Transverse colon (tissue), 4 donors: Measurements from ENCODE around the gene ACSL1. TPM values are rescaled to one million over a fixed set of nuclear protein-coding genes. Genes with fewer than 3 reads are reported as not detected.

Source experiments
- DNase-seq: peaks from one replicate; pipeline ENCODE4 v3.0.0-alpha.2; 2019
- H3K27ac ChIP-seq, 4 donors: fragments of 200-600 bp; sonication (generic); 2 replicates each; pipeline ENCODE4 v1.5.1; 2016 to 2018; ENCODE audit warnings: inconsistent platforms in 4 of 4
- H3K27me3 ChIP-seq: fragments of 200-600 bp; sonication (generic); 2 replicates; pipeline ENCODE4 v1.5.1; 2017; ENCODE audit warnings: inconsistent platforms
- H3K36me3 ChIP-seq, 4 donors: fragments of 200-600 bp; sonication (generic); 2 replicates each; pipeline ENCODE4 v1.5.1; 2017 to 2019; ENCODE audit warnings: inconsistent platforms in 4 of 4
- H3K4me1 ChIP-seq, 4 donors: fragments of 200-600 bp; sonication (generic); 2 replicates each; pipeline ENCODE4 v1.5.1; 2017 to 2020; ENCODE audit warnings: inconsistent platforms in 4 of 4
- H3K4me3 ChIP-seq, 4 donors: fragments of 200-600 bp; sonication (generic); 1 replicate in 1 of 4; 2 replicates in 3 of 4; pipeline versions ENCODE4 v1.5.1 to v1.6.1; 2017 to 2019; ENCODE audit warnings: inconsistent platforms in 4 of 4
- H3K9me3 ChIP-seq, 2 donors: fragments of 200-600 bp; sonication (generic); 2 replicates each; pipeline ENCODE4 v1.5.1; 2017 to 2019; ENCODE audit warnings: inconsistent platforms in 2 of 2
- CTCF ChIP-seq, 5 experiments: fragments of 200-600 bp in 3 of 5; fragments of 450-650 bp in 2 of 5; sonication (generic) in 3 of 5; IDR thresholded peaks; 1 replicate in 2 of 5; 2 replicates in 3 of 5; pipeline ENCODE4 v1.5.1; 2016 to 2017; ENCODE audit warnings: antibody characterized with exemption in 5 of 5, inconsistent platforms in 3 of 5, mild to moderate bottlenecking in 2 of 5, moderate library complexity in 1 of 5
- EP300 ChIP-seq: sonication (generic); formaldehyde crosslinking; IDR thresholded peaks from one replicate; pipeline ENCODE4 v1.6.1; 2017; ENCODE audit warnings: antibody characterized with exemption, low read depth
- POLR2A ChIP-seq: fragments of 450-650 bp; IDR thresholded peaks from one replicate; pipeline ENCODE4 v1.6.1; 2016; ENCODE audit warnings: antibody characterized with exemption, mild to moderate bottlenecking, moderate library complexity
- POLR2AphosphoS5 ChIP-seq, 3 donors: sonication (generic); formaldehyde crosslinking; IDR thresholded peaks; one replicate each; pipeline ENCODE4 v1.6.1; 2016; ENCODE audit warnings: antibody characterized with exemption in 3 of 3
- WGBS, 2 donors: methylation state at CpG; one replicate each; pipeline ENCODE4 v1.1.5; 2018; ENCODE audit warnings: low coverage in 1 of 2; 5-methylcytosine and 5-hydroxymethylcytosine counted together
- in situ Hi-C, 4 donors: fragments of 200-750 bp; cut with MboI; loops; one replicate each; pipeline versions ENCODE4 v1.15.0 to v1.15.1; 2017; ENCODE audit warnings: low sequenced_read_pairs in 3 of 4, low pct_ligation_motif_present in 1 of 4, low pct_unique_long_range_greater_than_20kb in 1 of 4
- intact Hi-C: fragments of 100-400 bp; cut with DNase I; formaldehyde crosslinking; loops from one replicate; pipeline ENCODE4 v1.15.1; 2023; ENCODE audit warnings: low total_unique reads
- total RNA-seq, 4 donors: library from RNA; depleted of rRNA; stranded (reverse); fragments of >200 nt; gene quantifications; one replicate each; pipeline ENCODE4 v1.1.0, GENCODE V29; 2016

ACSL1 gene
- total RNA-seq, 4 donors from 2014 or later: 20.6 to 50.0 (median 40.0) TPM

- H3K27me3 ChIP-seq: no peaks in the 10 kb centered on the region
- 81 to 100% methylated on average over 4 to 7 of the region's 7 CpGs for WGBS, 2 donors
- in situ Hi-C loops: no loop called here
- intact Hi-C loops: loop anchor here (10.0 kb wide), 1 partner anchor 46 kb away; no protein-coding TSS in a partner anchor
- H3K9me3 ChIP-seq: no peaks in the 10 kb centered on the region
- no peaks in the 10 kb centered on the region for H3K4me1 ChIP-seq
- H3K36me3 ChIP-seq: peaks cover 0 to 43% (median 16%) of the 10 kb centered on the region in 4 donors
- no peak for DNase-seq
- TF ChIP-seq CTCF (IDR thresholded peaks at IDR 0.05) (no peak), POLR2A (no peak), EP300 (no peak), POLR2AphosphoS5 (IDR thresholded peaks at IDR 0.05) (no peak)
- no peak overlapping the region for H3K27ac ChIP-seq
- H3K4me3 ChIP-seq: no peak overlapping the region
Observed at GRCh38 chr4:184769141-184769765, 56.5 kb downstream of the ACSL1 start.

GRCh38 chr4:184768296-184768695 lies 57.5 kb downstream of the ACSL1 start:
- no peak for TF ChIP-seq POLR2AphosphoS5 (IDR thresholded peaks at IDR 0.05)
- TF ChIP-seq POLR2A: no peak
- no peak for TF ChIP-seq CTCF (IDR thresholded peaks at IDR 0.05)
- TF ChIP-seq EP300: no peak
- H3K27me3 ChIP-seq: no peaks in the 10 kb centered on the region
- DNase-seq: no peak
- no peaks in the 10 kb centered on the region for H3K4me1 ChIP-seq
- WGBS, 2 donors: 91% methylated on average over 5 of the region's 5 CpGs; no CpG with 5 or more reads in 1 of the 2 donors
- H3K4me3 ChIP-seq: no peak overlapping the region
- H3K36me3 ChIP-seq: peaks cover 0 to 39% (median 15%) of the 10 kb centered on the region in 4 donors
- intact Hi-C loops (loop anchor here (10.0 kb wide), 1 partner anchor 47 kb away; no protein-coding TSS in a partner anchor), in situ Hi-C loops (no loop called here)
- no peaks in the 10 kb centered on the region for H3K9me3 ChIP-seq
- H3K27ac ChIP-seq: no peak overlapping the region

GRCh38 chr4:184766446-184766845 lies 59.3 kb downstream of the ACSL1 start:
- WGBS, 2 donors: 53 to 94% methylated on average over 3 to 9 of the region's 9 CpGs
- H3K4me3 ChIP-seq: no peak overlapping the region
- no peaks in the 10 kb centered on the region for H3K27me3 ChIP-seq
- peaks cover 0 to 31% (median 12%) of the 10 kb centered on the region in 4 donors for H3K36me3 ChIP-seq
- no peak for TF ChIP-seq EP300
- TF ChIP-seq POLR2A: no peak
- TF ChIP-seq POLR2AphosphoS5 (IDR thresholded peaks at IDR 0.05): no peak
- no peak for TF ChIP-seq CTCF (IDR thresholded peaks at IDR 0.05)
- H3K9me3 ChIP-seq: no peaks in the 10 kb centered on the region
- no peak for DNase-seq
- no peaks in the 10 kb centered on the region for H3K4me1 ChIP-seq
- intact Hi-C loops (loop anchor here (10.0 kb wide), 1 partner anchor 48 kb away; no protein-coding TSS in a partner anchor), in situ Hi-C loops (no loop called here)
- no peak overlapping the region for H3K27ac ChIP-seq

GRCh38 chr4:184765473-184766340 lies 60.1 kb downstream of the ACSL1 start:
- H3K27me3 ChIP-seq: no peaks in the 10 kb centered on the region
- peaks cover 0 to 32% (median 12%) of the 10 kb centered on the region in 4 donors for H3K36me3 ChIP-seq
- 93 to 96% methylated on average over 9 to 21 of the region's 21 CpGs for WGBS, 2 donors
- in situ Hi-C loops: no loop called here
- H3K9me3 ChIP-seq: no peaks in the 10 kb centered on the region
- no peak for DNase-seq
- no peaks in the 10 kb centered on the region for H3K4me1 ChIP-seq
- no peak for TF ChIP-seq POLR2AphosphoS5 (IDR thresholded peaks at IDR 0.05)
- TF ChIP-seq EP300: no peak
- no peak for TF ChIP-seq POLR2A
- no peak for TF ChIP-seq CTCF (IDR thresholded peaks at IDR 0.05)
- intact Hi-C loops: loop anchor here (10.0 kb wide), 1 partner anchor 49 kb away; no protein-coding TSS in a partner anchor
- no peak overlapping the region for H3K27ac ChIP-seq
- H3K4me3 ChIP-seq: no peak overlapping the region
